Activated CD4-positive, alpha-beta T cell treated with anti-CD3 and anti-CD28 coated beads for 24 hours (primary cell): ENCODE data around the gene PCDHA9.
"Not testable (repeated sequence)": the region's sequence is repeated elsewhere in the genome, so short reads cannot be mapped to it uniquely, and the experiment has no call there.

ENCODE experiments used
- DNase-seq, 2 donors: peaks; one replicate each; pipeline ENCODE4 v3.0.0-alpha.2; 2020; ENCODE audit warnings: low read depth in 2 of 2

Gene PCDHA9

GRCh38 chr5:140876541-140877261 lies 28.5 kb downstream of the PCDHA9 start:
- DNase-seq = not testable (repeated sequence)

- DNase-seq = no peak
Measured at GRCh38 chr5:140877262-140877581, 29.0 kb downstream of the PCDHA9 start.

DNA sequence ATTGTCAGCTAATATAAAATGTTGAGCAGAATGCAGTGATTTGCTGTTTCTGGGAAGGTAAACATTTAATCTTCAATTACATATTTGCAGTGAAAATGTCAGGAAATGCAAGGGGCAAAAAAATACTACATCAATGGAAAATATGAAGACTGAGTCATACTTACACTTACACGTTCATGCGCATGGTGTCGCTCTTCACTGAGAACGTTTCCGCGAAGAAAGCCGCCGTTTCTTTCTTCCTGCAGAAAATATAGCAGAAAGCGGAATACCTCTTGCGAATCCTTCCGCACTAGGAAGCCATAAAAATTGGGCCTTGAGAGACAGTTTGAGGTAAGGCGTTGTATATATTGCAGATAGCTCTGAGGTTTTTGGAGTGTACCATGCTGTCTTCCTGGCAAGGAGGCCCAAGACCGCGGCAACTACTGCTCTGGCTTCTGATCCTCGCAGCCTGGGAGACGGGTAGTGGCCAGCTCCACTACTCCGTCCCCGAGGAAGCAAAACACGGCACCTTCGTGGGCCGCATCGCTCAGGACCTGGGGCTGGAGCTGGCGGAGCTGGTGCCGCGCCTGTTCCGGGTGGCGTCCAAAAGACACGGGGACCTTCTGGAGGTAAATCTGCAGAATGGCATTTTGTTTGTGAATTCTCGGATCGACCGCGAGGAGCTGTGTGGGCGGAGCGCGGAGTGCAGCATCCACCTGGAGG lies 33.9 kb downstream of the PCDHA9 start, which contains the start of gene PCDHA13:
Gene PCDHA13 (plus strand): TSS at position 236 of the 702 bp plus-strand sequence. CDS start 145 bp downstream, at position 381.
- DNase-seq = no peak

GRCh38 chr5:140882591-140882899 lies 34.4 kb downstream of the PCDHA9 start:
- DNase-seq = no peak

DNA sequence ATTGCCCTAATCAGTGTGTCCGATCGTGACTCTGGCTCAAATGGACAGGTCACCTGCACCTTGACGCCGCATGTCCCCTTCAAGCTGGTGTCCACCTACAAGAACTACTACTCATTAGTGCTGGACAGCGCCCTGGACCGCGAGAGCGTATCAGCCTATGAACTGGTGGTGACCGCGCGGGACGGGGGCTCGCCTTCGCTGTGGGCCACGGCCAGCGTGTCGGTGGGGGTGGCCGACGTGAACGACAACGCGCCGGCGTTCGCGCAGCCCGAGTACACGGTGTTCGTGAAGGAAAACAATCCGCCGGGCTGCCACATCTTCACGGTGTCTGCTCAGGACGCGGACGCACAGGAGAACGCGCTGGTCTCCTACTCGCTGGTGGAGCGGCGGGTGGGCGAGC lies 35.2 kb downstream of the PCDHA9 start:
- no peak for DNase-seq

GRCh38 chr5:140883927-140884697 lies 35.9 kb downstream of the PCDHA9 start:
- no peak for DNase-seq
